ENCODE data around the gene MRPL33. TPM values are rescaled to one million over a fixed set of nuclear protein-coding genes. Genes with fewer than 3 reads are reported as not detected.

MRPL33 gene
- total RNA-seq, 4 donors from 2014 or later = 72.1 to 138 (median 82.6) TPM

- TF ChIP-seq CTCF (IDR thresholded peaks at IDR 0.05; ENCODE audit: low read depth) = no peak
Observed at GRCh38 chr2:27746325-27746724, 25.2 kb upstream of the MRPL33 start.

GRCh38 chr2:27747827-27748352 is 23.6 kb upstream of the MRPL33 start:
- no peak for TF ChIP-seq CTCF (IDR thresholded peaks at IDR 0.05; ENCODE audit: low read depth)

- no peak for TF ChIP-seq CTCF (IDR thresholded peaks at IDR 0.05; ENCODE audit: low read depth)
Observed at GRCh38 chr2:27751377-27751776, 20.1 kb upstream of the MRPL33 start.

GRCh38 chr2:27752551-27753237 is 18.8 kb upstream of the MRPL33 start:
- no peak for TF ChIP-seq CTCF (IDR thresholded peaks at IDR 0.05; ENCODE audit: low read depth)

- no peak for TF ChIP-seq CTCF (IDR thresholded peaks at IDR 0.05; ENCODE audit: low read depth)
Observed at GRCh38 chr2:27754138-27754588, 17.4 kb upstream of the MRPL33 start.

- no peak for TF ChIP-seq CTCF (IDR thresholded peaks at IDR 0.05; ENCODE audit: low read depth)
Observed at GRCh38 chr2:27754831-27755230, 16.7 kb upstream of the MRPL33 start.

- no peak for TF ChIP-seq CTCF (IDR thresholded peaks at IDR 0.05; ENCODE audit: low read depth)
Observed at GRCh38 chr2:27756091-27756490, 15.4 kb upstream of the MRPL33 start.
